Measurements from ENCODE around the gene RNF220. TPM values are rescaled to one million over a fixed set of nuclear protein-coding genes. Genes with fewer than 3 reads are reported as not detected.
"Not testable (repeated sequence)": the region's sequence is repeated elsewhere in the genome, so short reads cannot be mapped to it uniquely, and the experiment has no call there.

The RNF220 gene
- total RNA-seq, 2 experiments from 2014 or later: 72.3 to 78.3 TPM

DNA sequence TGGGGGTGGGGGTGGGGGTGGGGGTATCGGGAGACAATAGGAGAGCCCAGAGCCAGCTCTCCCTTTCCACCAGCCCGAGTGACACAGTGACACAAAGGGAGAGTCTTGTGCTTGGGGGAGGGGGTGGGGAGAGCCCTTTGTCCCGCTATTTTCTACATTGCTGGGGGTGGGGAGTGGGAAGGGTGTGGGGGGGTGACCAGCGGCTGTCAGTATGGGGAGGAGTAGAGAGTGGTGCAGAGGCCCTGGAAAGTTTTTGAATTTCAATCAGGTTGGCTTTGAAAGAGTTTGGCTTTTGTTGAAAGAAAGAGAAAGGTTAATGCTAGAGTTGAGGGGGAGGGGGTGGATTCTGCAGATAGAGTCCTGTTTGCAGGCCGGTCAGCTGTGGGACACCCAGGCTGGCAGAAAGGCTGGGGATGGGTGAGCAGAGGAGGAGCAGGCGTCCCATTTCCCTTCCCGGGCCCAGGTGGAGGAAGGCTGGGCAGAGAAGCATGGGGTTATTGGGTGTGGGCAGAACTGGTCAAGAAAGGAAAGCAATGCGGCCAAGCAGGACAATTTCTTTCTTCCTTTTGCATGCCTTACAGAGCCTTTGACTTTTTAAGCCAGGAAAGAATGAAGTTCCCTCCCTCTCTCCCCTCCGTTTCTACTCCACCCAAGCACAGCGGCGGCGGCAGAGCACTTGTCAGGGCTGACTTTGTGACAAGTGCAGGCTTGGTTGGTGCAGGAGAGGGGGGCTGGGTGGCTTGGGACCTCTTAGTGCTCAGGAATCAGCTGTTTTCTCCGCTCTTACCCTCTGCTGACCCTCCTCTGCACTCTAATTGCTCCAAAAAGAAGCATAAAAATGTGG, 96.2 kb downstream of the RNF220 start:
- DNase-seq: no peak
- Mint-ChIP-seq H3K27ac (no peak overlapping the region), H3K4me1 (no peaks in the 10 kb centered on the region), H3K4me3 (no peak overlapping the region), H3K27me3 (peaks cover 2% of the 10 kb centered on the region), H3K36me3 (ENCODE audit: low read depth) (no peaks in the 10 kb centered on the region), H3K9me3 (ENCODE audit: low read depth) (no peaks in the 10 kb centered on the region)
- ChIA-PET CTCF (interaction anchor here (0.5 to 1.0 kb wide), 2 partner anchors 10 to 513 kb away, joined by 3 to 5 read pairs; no protein-coding TSS in a partner anchor), POLR2A (no interaction called here)
- intact Hi-C loops (cut with DNase I, micrococcal nuclease): no loop called here
- ATAC-seq: no peak

DNA sequence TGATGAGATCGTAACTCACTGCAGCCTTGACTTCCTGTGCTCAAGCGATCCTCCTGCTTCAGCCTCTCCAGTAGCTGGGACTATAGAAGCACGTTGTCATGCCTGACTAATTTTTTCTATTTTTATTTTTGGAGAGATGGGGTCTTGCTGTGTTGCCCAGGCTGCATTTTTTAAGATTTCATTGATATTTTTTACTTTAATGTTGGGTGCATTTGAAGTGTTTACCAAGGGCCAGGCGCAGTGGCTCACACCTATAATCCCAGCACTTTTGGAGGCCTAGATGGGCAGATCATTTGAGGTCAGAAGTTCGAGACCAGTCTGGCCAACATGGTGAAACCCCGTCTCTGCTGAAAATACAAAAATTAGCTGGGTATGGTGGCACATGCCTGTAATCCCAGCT, 97.8 kb downstream of the RNF220 start:
- intact Hi-C loops (cut with DNase I, micrococcal nuclease); H3K4me1 Mint-ChIP-seq; H3K9me3 Mint-ChIP-seq (ENCODE audit: low read depth); POLR2A ChIA-PET; ATAC-seq; H3K36me3 Mint-ChIP-seq (ENCODE audit: low read depth); H3K27me3 Mint-ChIP-seq; H3K27ac Mint-ChIP-seq; DNase-seq; H3K4me3 Mint-ChIP-seq: not testable (repeated sequence)
- CTCF ChIA-PET: interaction anchor here (1.0 kb wide), 1 partner anchor 12 kb away, joined by 3 read pairs; no protein-coding TSS in a partner anchor

DNA sequence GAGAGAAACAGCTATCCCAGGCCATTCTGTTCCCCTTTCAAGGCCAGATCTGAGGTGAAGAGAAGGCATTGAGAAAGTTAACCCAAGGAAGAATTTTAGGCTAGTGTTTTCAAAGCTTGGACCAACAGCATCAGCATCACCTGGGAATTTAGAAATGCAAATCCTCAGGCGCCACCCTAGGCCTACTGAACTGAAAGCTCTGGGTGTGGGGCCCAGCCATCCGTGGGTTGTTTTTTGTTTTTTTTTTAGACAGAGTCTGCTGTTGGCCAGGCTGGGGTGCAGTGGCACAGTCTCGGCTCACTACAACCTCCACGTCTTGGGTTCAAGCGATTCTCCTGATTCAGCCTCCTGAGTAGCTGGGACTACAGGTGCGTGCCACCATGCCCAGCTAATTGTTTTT, 98.6 kb downstream of the RNF220 start:
- no peak for ATAC-seq
- no peaks in the 10 kb centered on the region for H3K36me3 Mint-ChIP-seq (ENCODE audit: low read depth)
- no peak for DNase-seq
- peaks cover 2% of the 10 kb centered on the region for H3K27me3 Mint-ChIP-seq
- H3K27ac Mint-ChIP-seq: no peak overlapping the region
- intact Hi-C loops (cut with DNase I, micrococcal nuclease): no loop called here
- POLR2A ChIA-PET: no interaction called here
- no peak overlapping the region for H3K4me3 Mint-ChIP-seq
- H3K9me3 Mint-ChIP-seq (ENCODE audit: low read depth): no peaks in the 10 kb centered on the region
- H3K4me1 Mint-ChIP-seq: no peaks in the 10 kb centered on the region
- CTCF ChIA-PET: interaction anchor here (0.7 kb wide), 1 partner anchor 1003 kb away, joined by 3 read pairs; no protein-coding TSS in a partner anchor

DNA sequence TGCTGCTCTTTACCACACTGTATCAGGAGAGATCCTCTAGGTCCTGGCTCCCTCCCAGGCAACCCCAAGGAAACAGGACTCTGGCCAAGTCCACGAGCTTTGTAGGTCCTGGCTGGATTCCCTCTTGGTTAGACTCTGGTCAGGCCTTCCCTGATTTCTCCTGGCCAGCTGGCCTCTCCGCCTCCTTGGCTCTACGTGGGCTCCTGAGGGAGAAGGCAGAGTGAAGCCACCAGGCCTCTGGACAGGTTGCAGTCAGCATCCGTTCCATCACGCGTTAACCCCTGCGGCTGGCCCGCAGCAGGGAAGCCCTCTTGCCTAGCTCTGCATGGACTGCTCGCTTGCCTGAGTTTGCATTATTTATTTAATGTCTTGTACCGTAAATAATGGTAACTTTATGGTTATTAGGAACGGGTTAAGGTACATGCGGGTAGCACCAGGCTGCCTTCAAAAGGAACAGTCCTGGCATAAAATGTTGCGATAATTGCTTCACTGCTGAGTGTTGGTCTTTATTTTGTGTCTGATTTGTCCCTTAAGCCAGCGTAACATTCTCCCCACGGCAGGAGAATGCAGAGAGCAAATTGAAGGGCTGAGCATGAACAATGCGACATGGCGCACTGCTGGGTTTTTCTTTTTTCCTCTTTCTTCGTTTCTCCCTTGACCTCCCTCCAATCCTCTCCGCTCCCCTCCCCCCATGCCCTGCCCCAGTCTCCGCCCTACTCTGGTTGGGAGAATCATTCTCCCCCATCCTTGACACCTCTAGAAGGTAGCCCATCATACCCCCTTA, 100.3 kb downstream of the RNF220 start:
- Mint-ChIP-seq H3K4me1 (no peaks in the 10 kb centered on the region), H3K9me3 (ENCODE audit: low read depth) (no peaks in the 10 kb centered on the region), H3K4me3 (no peak overlapping the region), H3K27me3 (peaks cover 2% of the 10 kb centered on the region), H3K27ac (no peak overlapping the region), H3K36me3 (ENCODE audit: low read depth) (no peaks in the 10 kb centered on the region)
- intact Hi-C loops (cut with DNase I, micrococcal nuclease): no loop called here
- ATAC-seq: no peak
- ChIA-PET POLR2A (no interaction called here), CTCF (no interaction called here)
- no peak for DNase-seq

DNA sequence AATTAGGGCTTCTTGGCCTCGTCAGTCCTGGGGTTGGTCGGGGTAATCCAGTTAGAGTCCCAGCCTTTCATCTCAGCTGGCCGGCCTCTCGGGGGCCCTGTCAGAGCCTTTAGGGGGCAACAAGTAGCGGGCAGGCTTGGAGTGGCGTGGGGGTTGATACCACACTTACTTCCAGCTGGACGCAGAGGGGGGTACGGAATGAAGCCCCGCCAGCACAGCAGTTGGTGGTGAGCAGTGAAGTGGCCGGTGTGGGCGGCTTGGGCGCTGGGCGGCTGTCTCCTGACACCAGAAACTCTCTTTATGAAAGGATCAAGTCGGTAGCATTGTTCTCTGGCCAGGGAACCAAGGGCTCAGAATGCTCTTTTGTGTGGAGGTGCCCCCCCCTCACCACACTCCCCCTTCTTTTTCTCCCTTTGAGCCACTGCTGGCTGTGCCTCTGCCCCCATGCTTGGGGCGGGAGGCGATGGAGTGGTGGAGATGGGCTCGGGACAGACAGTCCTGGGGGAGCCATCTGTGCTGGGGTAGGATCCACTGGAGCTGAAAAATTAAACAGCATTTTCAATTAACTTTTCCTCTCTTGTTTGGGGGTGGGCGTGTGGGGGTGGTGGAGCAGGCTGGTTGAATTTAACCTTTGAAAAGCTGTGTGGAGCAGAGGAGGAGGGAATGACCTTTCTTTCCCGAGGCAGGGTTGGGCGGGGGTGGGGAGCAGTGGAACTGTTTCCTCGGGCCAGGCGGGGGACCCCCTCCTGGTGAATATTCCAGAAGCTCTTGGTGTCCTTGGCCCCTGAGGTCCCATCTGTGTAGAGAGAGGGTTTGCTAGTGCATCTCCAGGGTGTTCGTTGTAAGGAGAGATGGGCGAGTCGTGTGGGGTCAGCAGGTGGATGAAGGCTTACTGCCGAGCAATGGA, 102.7 kb downstream of the RNF220 start:
- Mint-ChIP-seq H3K4me1 (peaks cover 16% of the 10 kb centered on the region), H3K27ac (no peak overlapping the region), H3K27me3 (peaks cover 4% of the 10 kb centered on the region), H3K36me3 (ENCODE audit: low read depth) (no peaks in the 10 kb centered on the region), H3K4me3 (no peak overlapping the region), H3K9me3 (ENCODE audit: low read depth) (no peaks in the 10 kb centered on the region)
- ChIA-PET CTCF (interaction anchor here (0.5 kb wide), 1 partner anchor 82 kb away, joined by 3 read pairs; no protein-coding TSS in a partner anchor), POLR2A (no interaction called here)
- ATAC-seq: no peak
- no peak for DNase-seq
- intact Hi-C loops (cut with DNase I, micrococcal nuclease): no loop called here

DNA sequence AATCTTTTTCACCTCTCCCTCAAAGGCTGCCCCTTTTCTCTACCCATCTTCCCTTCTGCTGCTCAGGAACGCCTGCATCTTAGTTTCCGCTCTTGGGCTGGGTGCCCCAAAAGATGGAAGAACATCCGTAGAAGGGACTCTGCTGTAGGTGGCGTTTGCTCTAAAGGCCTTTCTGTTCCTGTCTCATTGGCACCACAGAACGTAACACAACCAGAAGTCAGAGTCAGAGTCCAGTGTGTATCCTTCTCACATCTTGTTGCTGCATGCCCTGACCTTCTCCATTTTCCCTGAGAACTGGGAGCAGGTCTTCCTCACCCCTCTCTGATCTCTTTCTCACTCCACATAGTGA, 103.3 kb downstream of the RNF220 start:
- POLR2A ChIA-PET: no interaction called here
- no peak for DNase-seq
- intact Hi-C loops (cut with DNase I, micrococcal nuclease): no loop called here
- Mint-ChIP-seq H3K36me3 (ENCODE audit: low read depth) (no peaks in the 10 kb centered on the region), H3K27me3 (peaks cover 4% of the 10 kb centered on the region), H3K9me3 (ENCODE audit: low read depth) (no peaks in the 10 kb centered on the region), H3K27ac (no peak overlapping the region), H3K4me3 (no peak overlapping the region), H3K4me1 (peaks cover 16% of the 10 kb centered on the region)
- CTCF ChIA-PET: interaction anchor here (0.5 kb wide), 1 partner anchor 82 kb away, joined by 3 read pairs; no protein-coding TSS in a partner anchor
- no peak for ATAC-seq

DNA sequence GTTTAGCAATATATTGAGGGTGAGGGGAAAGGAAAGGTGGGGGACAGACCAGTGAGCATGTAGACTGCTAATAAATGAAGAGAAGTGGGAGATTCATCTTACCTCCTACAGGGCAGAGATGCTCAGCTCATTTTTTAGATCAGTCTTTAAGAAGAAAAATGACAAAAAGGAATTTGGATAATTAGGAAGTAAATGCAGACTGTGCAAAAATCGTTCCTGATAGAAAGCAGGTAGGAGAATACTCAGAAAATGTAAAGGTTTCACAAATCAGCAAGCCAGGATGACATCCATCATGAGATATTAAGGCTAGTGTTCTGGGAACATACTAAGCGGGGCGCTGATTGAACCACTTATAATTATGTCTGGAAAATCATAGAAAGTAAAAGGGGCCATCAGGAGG, 106.3 kb downstream of the RNF220 start:
- ChIA-PET POLR2A (no interaction called here), CTCF (interaction anchor here (0.5 kb wide), 2 partner anchors 15 to 66 kb away, joined by 3 read pairs; no protein-coding TSS in a partner anchor)
- H3K27me3 Mint-ChIP-seq: peaks cover 7% of the 10 kb centered on the region
- H3K36me3 Mint-ChIP-seq (ENCODE audit: low read depth): no peaks in the 10 kb centered on the region
- intact Hi-C loops (cut with DNase I, micrococcal nuclease): no loop called here
- H3K4me3 Mint-ChIP-seq: no peak overlapping the region
- no peaks in the 10 kb centered on the region for H3K9me3 Mint-ChIP-seq (ENCODE audit: low read depth)
- H3K27ac Mint-ChIP-seq: peak overlapping the region; percentile 27
- ATAC-seq (no peak), DNase-seq (no peak)
- peaks cover 16% of the 10 kb centered on the region for H3K4me1 Mint-ChIP-seq

DNA sequence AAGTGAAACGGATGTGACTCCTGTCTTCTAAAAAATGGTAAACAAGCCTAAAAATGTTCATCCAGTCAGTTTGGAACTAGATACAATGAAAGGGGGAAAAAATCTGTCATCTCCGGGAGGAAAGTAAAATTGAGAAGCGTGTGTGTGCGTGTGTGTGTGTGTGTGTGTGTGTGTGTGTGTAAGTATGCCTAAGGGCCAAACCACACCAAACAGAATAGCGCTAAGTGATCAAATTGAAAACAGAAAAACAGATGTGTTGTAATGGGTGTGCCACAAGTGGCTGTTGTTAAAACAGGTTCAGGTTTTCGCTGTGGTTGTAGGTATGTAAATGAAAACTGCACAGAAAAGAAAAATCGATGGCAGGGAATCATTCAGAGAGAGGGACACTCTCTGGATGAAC, 106.7 kb downstream of the RNF220 start:
- Mint-ChIP-seq H3K36me3 (ENCODE audit: low read depth) (no peaks in the 10 kb centered on the region), H3K27ac (peak overlapping the region; percentile 27), H3K4me3 (no peak overlapping the region), H3K4me1 (peaks cover 16% of the 10 kb centered on the region), H3K9me3 (ENCODE audit: low read depth) (no peaks in the 10 kb centered on the region), H3K27me3 (peaks cover 7% of the 10 kb centered on the region)
- ATAC-seq: peak; percentile 80
- CTCF ChIA-PET: interaction anchor here (0.5 to 1.1 kb wide), 2 partner anchors 10 to 15 kb away, joined by 3 read pairs; no protein-coding TSS in a partner anchor
- peak; percentile 33 for DNase-seq
- intact Hi-C loops (cut with DNase I, micrococcal nuclease): no loop called here
- POLR2A ChIA-PET: no interaction called here

DNA sequence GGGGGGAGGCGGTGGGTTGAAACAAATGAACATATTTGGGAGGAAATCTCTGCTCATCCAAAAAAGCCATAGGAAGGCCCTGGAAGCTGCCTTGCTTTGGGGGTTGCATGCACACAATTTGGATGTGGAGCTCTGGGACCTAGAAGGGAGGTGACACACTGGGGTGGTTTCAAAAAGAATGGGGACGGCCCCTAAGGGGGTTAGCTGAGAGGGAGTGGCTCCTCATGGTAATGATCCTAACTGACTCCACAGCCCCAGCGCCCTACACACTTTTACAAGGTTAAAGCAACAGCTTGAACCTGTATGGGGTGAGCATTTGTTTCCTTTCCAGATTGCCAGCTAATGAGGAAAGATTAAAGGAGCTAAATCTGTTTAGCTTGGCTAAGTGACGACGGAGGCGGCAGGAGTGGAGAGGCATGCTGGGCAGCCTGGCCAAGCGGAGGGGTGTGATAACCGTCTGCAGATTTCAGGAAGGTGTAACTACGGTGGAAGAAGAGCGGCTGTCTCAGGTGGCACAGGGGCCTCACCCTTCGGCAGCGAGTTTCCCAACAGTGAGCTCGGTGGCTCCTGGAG, 107.3 kb downstream of the RNF220 start:
- Mint-ChIP-seq H3K4me3 (no peak overlapping the region), H3K27me3 (peaks cover 7% of the 10 kb centered on the region), H3K4me1 (peaks cover 16% of the 10 kb centered on the region), H3K27ac (peak overlapping the region; percentile 27), H3K36me3 (ENCODE audit: low read depth) (no peaks in the 10 kb centered on the region), H3K9me3 (ENCODE audit: low read depth) (no peaks in the 10 kb centered on the region)
- intact Hi-C loops (cut with DNase I, micrococcal nuclease): no loop called here
- peak; percentile 53 for DNase-seq
- ChIA-PET POLR2A (no interaction called here), CTCF (interaction anchor here (1.1 kb wide), 1 partner anchor 10 kb away, joined by 3 read pairs; no protein-coding TSS in a partner anchor)
- peak; percentile 89 for ATAC-seq

DNA sequence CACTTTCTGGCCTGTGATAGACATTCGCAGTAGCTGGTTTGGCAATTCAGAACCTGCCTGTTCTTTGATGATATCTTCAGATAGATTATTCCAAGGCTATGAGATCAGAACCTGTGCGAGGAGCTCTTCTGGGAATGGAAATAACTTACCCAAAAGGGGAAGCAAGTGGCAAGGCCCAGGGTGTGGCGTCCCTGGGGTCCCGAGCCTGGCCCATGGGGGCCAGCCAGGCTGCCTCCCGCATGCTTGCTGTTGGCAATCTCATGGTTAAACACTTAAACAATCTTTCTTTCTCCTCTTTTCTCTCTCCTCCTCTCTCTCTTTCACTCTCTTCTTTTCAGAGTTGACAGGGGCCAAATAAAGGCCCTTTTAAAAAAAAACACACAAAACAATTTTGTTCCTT, 108.1 kb downstream of the RNF220 start:
- no peaks in the 10 kb centered on the region for H3K36me3 Mint-ChIP-seq (ENCODE audit: low read depth)
- ATAC-seq (no peak), DNase-seq (no peak)
- intact Hi-C loops (cut with DNase I, micrococcal nuclease): no loop called here
- H3K9me3 Mint-ChIP-seq (ENCODE audit: low read depth): no peaks in the 10 kb centered on the region
- H3K27me3 Mint-ChIP-seq: peaks cover 7% of the 10 kb centered on the region
- ChIA-PET CTCF (interaction anchor here (1.1 kb wide), 1 partner anchor 9 kb away, joined by 3 read pairs; no protein-coding TSS in a partner anchor), POLR2A (no interaction called here)
- no peak overlapping the region for H3K27ac Mint-ChIP-seq
- H3K4me1 Mint-ChIP-seq: peaks cover 16% of the 10 kb centered on the region
- H3K4me3 Mint-ChIP-seq: no peak overlapping the region

DNA sequence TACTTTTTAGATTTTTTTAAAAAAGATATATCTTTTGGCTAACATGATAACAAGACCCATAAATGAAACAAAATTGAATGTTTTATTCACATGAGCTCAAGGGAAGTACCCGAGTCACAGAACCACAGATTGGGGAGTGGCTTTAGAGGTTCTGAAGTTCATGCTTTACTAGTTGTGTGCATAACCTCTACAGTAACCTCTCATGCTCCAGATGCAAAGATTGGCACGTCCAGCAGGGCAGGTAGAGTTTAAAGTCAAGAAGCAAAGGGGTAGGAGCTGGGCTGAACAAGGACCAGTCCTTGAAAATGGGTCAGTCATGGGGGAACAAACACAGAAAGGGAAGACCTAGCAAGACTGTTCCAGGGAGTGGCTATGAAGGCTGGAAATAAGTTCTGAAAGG, 109.6 kb downstream of the RNF220 start:
- CTCF ChIA-PET: interaction anchor here (0.6 kb wide), 1 partner anchor 160 kb away, joined by 3 read pairs; the partner anchor contains the start of genes ARMH1 and TMEM53
- POLR2A ChIA-PET: no interaction called here
- DNase-seq: no peak
- peaks cover 7% of the 10 kb centered on the region for H3K27me3 Mint-ChIP-seq
- no peak overlapping the region for H3K4me3 Mint-ChIP-seq
- no peaks in the 10 kb centered on the region for H3K36me3 Mint-ChIP-seq (ENCODE audit: low read depth)
- H3K4me1 Mint-ChIP-seq: peaks cover 19% of the 10 kb centered on the region
- no peaks in the 10 kb centered on the region for H3K9me3 Mint-ChIP-seq (ENCODE audit: low read depth)
- ATAC-seq: no peak
- H3K27ac Mint-ChIP-seq: no peak overlapping the region
- intact Hi-C loops (cut with DNase I, micrococcal nuclease): no loop called here

All from activated CD4-positive, alpha-beta T cell treated with anti-CD3 and anti-CD28 coated beads for 36 hours (primary cell).